Hepatocyte (in vitro differentiated cells): ENCODE results near the gene FBXW11. TPM values are rescaled to one million over a fixed set of nuclear protein-coding genes. Genes with fewer than 3 reads are reported as not detected.

Experiments
- DNase-seq: peaks from one replicate; pipeline ENCODE4 v3.0.0-alpha.2; 2016; ENCODE audit warnings: low spot score
- H2AFZ ChIP-seq: fragments of 200-600 bp; sonication (generic); 2 replicates; pipeline ENCODE4 v1.6.0; 2016; ENCODE audit warnings: antibody characterized with exemption, mild to moderate bottlenecking
- H3K27ac ChIP-seq: fragments of 200-600 bp; sonication (generic); 2 replicates; pipeline ENCODE4 v1.5.1; 2016; ENCODE audit warnings: mild to moderate bottlenecking
- H3K27me3 ChIP-seq: fragments of 200-600 bp; sonication (generic); 2 replicates; pipeline ENCODE4 v1.6.1; 2016
- H3K36me3 ChIP-seq: fragments of 200-600 bp; sonication (generic); replicated peaks from 2 replicates; pipeline ENCODE4 v1.5.1; 2016; ENCODE audit warnings: low read depth; ENCODE audit not compliant: insufficient read depth
- H3K4me1 ChIP-seq: fragments of 200-600 bp; sonication (generic); 2 replicates; pipeline ENCODE4 v1.5.1; 2016; ENCODE audit warnings: mild to moderate bottlenecking, moderate library complexity; ENCODE audit not compliant: insufficient read depth
- H3K4me2 ChIP-seq: fragments of 200-600 bp; sonication (generic); 2 replicates; pipeline ENCODE4 v1.6.0; 2016
- H3K4me3 ChIP-seq: fragments of 200-600 bp; sonication (generic); 2 replicates; pipeline ENCODE4 v1.5.1; 2016; ENCODE audit warnings: mild to moderate bottlenecking
- H3K79me2 ChIP-seq: fragments of 200-600 bp; sonication (generic); 2 replicates; pipeline ENCODE4 v1.6.0; 2017; ENCODE audit warnings: mild to moderate bottlenecking
- H3K9me2 ChIP-seq: fragments of 200-600 bp; sonication (generic); replicated peaks from 2 replicates; pipeline ENCODE4 v1.6.0; 2017; ENCODE audit warnings: mild to moderate bottlenecking; ENCODE audit not compliant: insufficient read depth
- H3K9me3 ChIP-seq: fragments of 200-600 bp; sonication (generic); 2 replicates; pipeline ENCODE4 v1.5.1; 2016; ENCODE audit warnings: low read depth, mild to moderate bottlenecking
- H4K20me1 ChIP-seq: fragments of 200-600 bp; sonication (generic); 2 replicates; pipeline ENCODE4 v1.6.0; 2016; ENCODE audit warnings: mild to moderate bottlenecking; ENCODE audit not compliant: insufficient read depth, poor library complexity, severe bottlenecking
- EZH2 ChIP-seq: fragments of 200-600 bp; sonication (generic); IDR thresholded peaks from 2 replicates; pipeline ENCODE4 v1.6.1; 2016; ENCODE audit warnings: antibody characterized with exemption, mild to moderate bottlenecking, borderline replicate concordance
- EZH2phosphoT487 ChIP-seq: fragments of 200-600 bp; sonication (generic); IDR thresholded peaks from one replicate; pipeline ENCODE4 v1.6.1; 2018; ENCODE audit warnings: antibody characterized with exemption, mild to moderate bottlenecking, low read depth, moderate library complexity; ENCODE audit not compliant: unreplicated experiment, severe bottlenecking
- WGBS: methylation state at CpG from one replicate; pipeline ENCODE4 v1.1.6; 2016; ENCODE audit warnings: low lambda C conversion rate; ENCODE audit errors: missing lambda C conversion rate; 5-methylcytosine and 5-hydroxymethylcytosine counted together
- polyA plus RNA-seq: library from polyadenylated mRNA; unstranded; fragments of >200 nt; fragmentation: Nextera tagmentation; extraction: Ambion mirVana; gene quantifications from 2 replicates; pipeline ENCODE4 v1.2.1, GENCODE V29; 2016
- total RNA-seq: library from RNA; depleted of rRNA; stranded (reverse); fragments of >200 nt; gene quantifications from 2 replicates; pipeline ENCODE4 v1.2.3, GENCODE V29; 2014
- TF ChIP-seq, protein P1 (sequence below): fragments of 200-600 bp; sonication (generic); IDR thresholded peaks from 2 replicates; pipeline ENCODE4 v1.5.1; 2016; ENCODE audit warnings: antibody characterized with exemption, mild to moderate bottlenecking; ENCODE audit not compliant: poor library complexity

FBXW11 gene
- total and polyA plus RNA-seq, 2 experiments from 2014 or later = 38.0 to 73.4 TPM

- no peak overlapping the region for H3K4me2 ChIP-seq
- H3K4me1 ChIP-seq = peaks cover 7% of the 10 kb centered on the region
- no peak overlapping the region for H3K4me3 ChIP-seq
- no peaks in the 10 kb centered on the region for H3K79me2 ChIP-seq
- H3K36me3 ChIP-seq = no peaks in the 10 kb centered on the region
- TF ChIP-seq EZH2phosphoT487 (no peak), EZH2 (no peak)
- TF ChIP-seq, protein P1, sequence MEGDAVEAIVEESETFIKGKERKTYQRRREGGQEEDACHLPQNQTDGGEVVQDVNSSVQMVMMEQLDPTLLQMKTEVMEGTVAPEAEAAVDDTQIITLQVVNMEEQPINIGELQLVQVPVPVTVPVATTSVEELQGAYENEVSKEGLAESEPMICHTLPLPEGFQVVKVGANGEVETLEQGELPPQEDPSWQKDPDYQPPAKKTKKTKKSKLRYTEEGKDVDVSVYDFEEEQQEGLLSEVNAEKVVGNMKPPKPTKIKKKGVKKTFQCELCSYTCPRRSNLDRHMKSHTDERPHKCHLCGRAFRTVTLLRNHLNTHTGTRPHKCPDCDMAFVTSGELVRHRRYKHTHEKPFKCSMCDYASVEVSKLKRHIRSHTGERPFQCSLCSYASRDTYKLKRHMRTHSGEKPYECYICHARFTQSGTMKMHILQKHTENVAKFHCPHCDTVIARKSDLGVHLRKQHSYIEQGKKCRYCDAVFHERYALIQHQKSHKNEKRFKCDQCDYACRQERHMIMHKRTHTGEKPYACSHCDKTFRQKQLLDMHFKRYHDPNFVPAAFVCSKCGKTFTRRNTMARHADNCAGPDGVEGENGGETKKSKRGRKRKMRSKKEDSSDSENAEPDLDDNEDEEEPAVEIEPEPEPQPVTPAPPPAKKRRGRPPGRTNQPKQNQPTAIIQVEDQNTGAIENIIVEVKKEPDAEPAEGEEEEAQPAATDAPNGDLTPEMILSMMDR = no peak
- H3K27ac ChIP-seq = no peak overlapping the region
- no peaks in the 10 kb centered on the region for H3K27me3 ChIP-seq
- H3K9me3 ChIP-seq = no peaks in the 10 kb centered on the region
- H4K20me1 ChIP-seq = no peaks in the 10 kb centered on the region
- 88% methylated on average over 17 of the region's 17 CpGs for WGBS
- no peaks in the 10 kb centered on the region for H3K9me2 ChIP-seq
- no peak for DNase-seq
- H2AFZ ChIP-seq = no peak overlapping the region
Measured at GRCh38 chr5:171855798-171856763, 150.4 kb downstream of the FBXW11 start.

DNA sequence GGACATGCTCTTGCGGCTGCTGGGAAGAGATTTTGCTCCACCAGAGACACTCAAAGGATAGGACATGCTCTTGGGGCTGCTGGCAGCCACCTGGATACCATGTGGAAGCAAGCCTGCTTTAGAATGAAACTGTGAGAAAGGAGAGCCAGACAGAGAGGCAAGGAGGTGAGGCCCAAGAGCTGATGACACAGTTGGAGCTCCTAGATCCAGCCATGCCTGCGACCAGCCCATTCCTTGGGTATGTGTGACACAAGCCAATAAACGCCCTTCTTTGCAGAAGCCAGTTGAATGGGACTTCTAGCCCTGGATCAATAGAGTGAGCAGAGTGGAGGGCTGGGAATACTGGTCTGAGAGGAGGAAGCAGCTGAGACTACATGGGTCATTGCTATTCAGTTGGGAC is 151.2 kb downstream of the FBXW11 start:
- H3K79me2 ChIP-seq = no peaks in the 10 kb centered on the region
- TF ChIP-seq, protein P1 = no peak
- TF ChIP-seq EZH2phosphoT487 (no peak), EZH2 (no peak)
- no peak overlapping the region for H3K27ac ChIP-seq
- H3K27me3 ChIP-seq = no peaks in the 10 kb centered on the region
- H3K4me1 ChIP-seq = peaks cover 7% of the 10 kb centered on the region
- H4K20me1 ChIP-seq = no peaks in the 10 kb centered on the region
- H3K36me3 ChIP-seq = no peaks in the 10 kb centered on the region
- no peak overlapping the region for H3K4me2 ChIP-seq
- 98% methylated on average over 3 of the region's 3 CpGs for WGBS
- H3K9me2 ChIP-seq = no peaks in the 10 kb centered on the region
- no peaks in the 10 kb centered on the region for H3K9me3 ChIP-seq
- no peak overlapping the region for H2AFZ ChIP-seq
- no peak for DNase-seq
- H3K4me3 ChIP-seq = no peak overlapping the region

DNA sequence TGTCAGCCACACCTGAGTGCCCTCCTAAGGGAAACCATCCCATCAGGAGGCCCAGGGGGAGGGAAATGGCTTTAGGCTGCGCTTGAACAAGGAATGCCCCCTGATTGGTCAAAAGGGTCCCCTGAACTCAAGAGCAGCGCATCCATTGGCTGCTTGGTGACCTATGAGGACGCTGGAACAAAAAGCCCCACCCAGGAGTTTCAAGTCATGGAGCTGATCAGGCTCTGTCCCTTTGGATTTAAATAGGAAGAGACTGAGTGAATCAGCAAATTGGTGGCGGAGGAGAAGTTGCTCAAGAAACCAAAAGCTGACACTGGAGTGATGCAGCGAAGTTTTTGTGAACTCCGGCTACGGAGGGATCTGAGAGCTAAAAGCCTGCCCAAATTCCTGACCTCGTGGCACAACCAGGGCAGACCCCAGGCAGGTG is 154.2 kb downstream of the FBXW11 start:
- Histone ChIP-seq H2AFZ (no peak overlapping the region), H3K4me2 (no peak overlapping the region), H3K4me3 (no peak overlapping the region), H3K9me3 (no peaks in the 10 kb centered on the region), H4K20me1 (no peaks in the 10 kb centered on the region), H3K27ac (no peak overlapping the region), H3K36me3 (no peaks in the 10 kb centered on the region), H3K9me2 (no peaks in the 10 kb centered on the region), H3K79me2 (no peaks in the 10 kb centered on the region), H3K27me3 (no peaks in the 10 kb centered on the region), H3K4me1 (no peaks in the 10 kb centered on the region)
- no peak for DNase-seq
- TF ChIP-seq EZH2phosphoT487 = no peak
- TF ChIP-seq, protein P1 = no peak
- WGBS = 95% methylated on average over 8 of the region's 8 CpGs
